Suprapubic skin (tissue), 4 donors: ENCODE results near the gene RRP12. TPM values are rescaled to one million over a fixed set of nuclear protein-coding genes. Genes with fewer than 3 reads are reported as not detected.

Source experiments
- DNase-seq, 2 donors: peaks; one replicate each; pipeline ENCODE4 v3.0.0-alpha.2; 2019; ENCODE audit warnings: low spot score in 2 of 2
- H3K27ac ChIP-seq: fragments of 200-600 bp; sonication (generic); one replicate; pipeline ENCODE4 v1.5.1; 2019
- H3K27me3 ChIP-seq: fragments of 200-600 bp; sonication (generic); one replicate; pipeline ENCODE4 v1.5.1; 2019
- H3K36me3 ChIP-seq: fragments of 200-600 bp; sonication (generic); one replicate; pipeline ENCODE4 v1.5.1; 2019
- H3K4me1 ChIP-seq: fragments of 200-600 bp; sonication (generic); one replicate; pipeline ENCODE4 v1.5.1; 2019
- H3K4me3 ChIP-seq: fragments of 200-600 bp; sonication (generic); one replicate; pipeline ENCODE4 v1.5.1; 2019; ENCODE audit warnings: mild to moderate bottlenecking
- H3K9me3 ChIP-seq: fragments of 200-600 bp; sonication (generic); one replicate; pipeline ENCODE4 v1.5.1; 2019
- CTCF ChIP-seq, 2 donors: fragments of 200-600 bp in 1 of 2; fragments of 450-650 bp in 1 of 2; sonication (generic) in 1 of 2; IDR thresholded peaks; one replicate each; pipeline ENCODE4 v1.5.1; 2016 to 2019; ENCODE audit warnings: antibody characterized with exemption in 2 of 2, mild to moderate bottlenecking in 1 of 2, moderate library complexity in 1 of 2
- EP300 ChIP-seq: sonication (generic); formaldehyde crosslinking; IDR thresholded peaks from one replicate; pipeline ENCODE4 v1.6.1; 2017; ENCODE audit warnings: antibody characterized with exemption
- POLR2A ChIP-seq, 2 donors: fragments of 450-650 bp; IDR thresholded peaks; one replicate each; pipeline ENCODE4 v1.6.1; 2017; ENCODE audit warnings: antibody characterized with exemption in 2 of 2, mild to moderate bottlenecking in 2 of 2, moderate library complexity in 2 of 2
- POLR2AphosphoS5 ChIP-seq, 3 donors: sonication (generic); formaldehyde crosslinking; IDR thresholded peaks; one replicate each; pipeline ENCODE4 v1.6.1; 2017; ENCODE audit warnings: antibody characterized with exemption in 3 of 3
- WGBS: methylation state at CpG from one replicate; pipeline ENCODE4 v1.1.5; 2018; 5-methylcytosine and 5-hydroxymethylcytosine counted together
- total RNA-seq, 4 donors: library from RNA; depleted of rRNA; stranded (reverse); fragments of >200 nt; gene quantifications; one replicate each; pipeline ENCODE4 v1.1.0, GENCODE V29; 2016

The RRP12 gene
- total RNA-seq, 4 donors from 2014 or later, result 24.5 to 49.3 (median 48.6) TPM

- no peaks in the 10 kb centered on the region for H3K9me3 ChIP-seq
- H3K4me1 ChIP-seq, result peaks cover 34% of the 10 kb centered on the region
- peaks cover 19% of the 10 kb centered on the region for H3K36me3 ChIP-seq
- no peak overlapping the region for H3K27ac ChIP-seq
- no peak overlapping the region for H3K4me3 ChIP-seq
- TF ChIP-seq EP300 (no peak), POLR2A (IDR thresholded peaks at IDR 0.05) (no peak), POLR2AphosphoS5 (IDR thresholded peaks at IDR 0.05) (no peak), CTCF (IDR thresholded peaks at IDR 0.05) (no peak)
- 92% methylated on average over 5 of the region's 5 CpGs for WGBS
- no peak for DNase-seq
- H3K27me3 ChIP-seq, result no peaks in the 10 kb centered on the region
These were observed 71.4 kb downstream of the RRP12 start for GRCh38 chr10:97329766-97330165.

GRCh38 chr10:97328646-97329453, 72.3 kb downstream of the RRP12 start:
- no peak for DNase-seq
- Histone ChIP-seq H3K4me3 (no peak overlapping the region), H3K9me3 (no peaks in the 10 kb centered on the region), H3K27ac (no peak overlapping the region), H3K4me1 (peaks cover 34% of the 10 kb centered on the region), H3K27me3 (no peaks in the 10 kb centered on the region), H3K36me3 (peaks cover 19% of the 10 kb centered on the region)
- WGBS, result 78% methylated on average over 3 of the region's 3 CpGs
- TF ChIP-seq POLR2AphosphoS5 (IDR thresholded peaks at IDR 0.05) (no peak), POLR2A (IDR thresholded peaks at IDR 0.05) (no peak), CTCF (IDR thresholded peaks at IDR 0.05) (no peak), EP300 (no peak)

GRCh38 chr10:97327348-97328294, 73.5 kb downstream of the RRP12 start:
- Histone ChIP-seq H3K27ac (no peak overlapping the region), H3K9me3 (no peaks in the 10 kb centered on the region), H3K27me3 (no peaks in the 10 kb centered on the region), H3K4me1 (peaks cover 29% of the 10 kb centered on the region), H3K36me3 (peaks cover 19% of the 10 kb centered on the region), H3K4me3 (no peak overlapping the region)
- DNase-seq, result no peak
- TF ChIP-seq POLR2AphosphoS5 (IDR thresholded peaks at IDR 0.05) (no peak), POLR2A (IDR thresholded peaks at IDR 0.05) (no peak), CTCF (IDR thresholded peaks at IDR 0.05) (no peak), EP300 (no peak)
- 77% methylated on average over 7 of the region's 7 CpGs for WGBS

GRCh38 chr10:97325754-97326153, 75.4 kb downstream of the RRP12 start:
- H3K4me1 ChIP-seq, result peaks cover 23% of the 10 kb centered on the region
- WGBS, result 91% methylated on average over 9 of the region's 9 CpGs
- no peak overlapping the region for H3K27ac ChIP-seq
- H3K9me3 ChIP-seq, result no peaks in the 10 kb centered on the region
- no peak overlapping the region for H3K4me3 ChIP-seq
- DNase-seq, result no peak
- H3K36me3 ChIP-seq, result peaks cover 19% of the 10 kb centered on the region
- TF ChIP-seq POLR2AphosphoS5 (IDR thresholded peaks at IDR 0.05) (no peak), POLR2A (IDR thresholded peaks at IDR 0.05) (no peak), CTCF (IDR thresholded peaks at IDR 0.05) (no peak), EP300 (no peak)
- no peaks in the 10 kb centered on the region for H3K27me3 ChIP-seq

GRCh38 chr10:97323501-97323900, 77.6 kb downstream of the RRP12 start:
- Histone ChIP-seq H3K36me3 (peaks cover 6% of the 10 kb centered on the region), H3K4me3 (no peak overlapping the region), H3K9me3 (no peaks in the 10 kb centered on the region), H3K4me1 (peaks cover 24% of the 10 kb centered on the region), H3K27me3 (no peaks in the 10 kb centered on the region), H3K27ac (no peak overlapping the region)
- TF ChIP-seq POLR2AphosphoS5 (IDR thresholded peaks at IDR 0.05), result no peak
- no peak for TF ChIP-seq CTCF (IDR thresholded peaks at IDR 0.05)
- TF ChIP-seq EP300, result no peak
- TF ChIP-seq POLR2A (IDR thresholded peaks at IDR 0.05), result no peak
- no peak for DNase-seq
- 88% methylated on average over 3 of the region's 4 CpGs for WGBS
